GM12878 (cell line): ENCODE data around the gene SFSWAP. TPM values are rescaled to one million over a fixed set of nuclear protein-coding genes. Genes with fewer than 3 reads are reported as not detected.

ENCODE experiments used
- ATAC-seq: fragments of 200-7000 bp; cut with Tn5 transposase; 3 replicates; pipeline ENCODE4 v1.9.1; 2020; ENCODE audit warnings: mild to moderate bottlenecking, moderate library complexity
- BruUV-seq: library from RNA; stranded (reverse); fragments of 400-500 nt; replicated peaks from 2 replicates; lab custom pipeline; 2021; lab: Mats Ljungman, UMichigan
- CTCF ChIA-PET: fragments of 300-600 bp; sonication (Branson Sonifier 250); formaldehyde crosslinking; extraction: SDS; loops from one replicate; lab custom pipeline; 2021; ENCODE audit warnings: inconsistent platforms; lab: Yijun Ruan, JAX
- POLR2A ChIA-PET: fragments of 350-600 bp; formaldehyde crosslinking; extraction: SDS; loops from one replicate; lab custom pipeline; 2021; ENCODE audit warnings: inconsistent platforms; lab: Charles Lee
- RAD21 ChIA-PET: fragments of 300-600 bp; sonication (Branson Sonifier 250); formaldehyde crosslinking; loops from one replicate; lab custom pipeline; 2023; ENCODE audit warnings: antibody characterized with exemption; ENCODE audit not compliant: unreplicated experiment; lab: Charles Lee
- SMC1A ChIA-PET: fragments of 300-600 bp; sonication (Branson Sonifier 250); formaldehyde crosslinking; loops from one replicate; lab custom pipeline; 2023; ENCODE audit not compliant: unreplicated experiment, uncharacterized antibody; lab: Charles Lee
- DNase-seq: peaks from one replicate; pipeline ENCODE4 v3.0.0-alpha.2; 2011; ENCODE audit warnings: low read depth, low spot score
- FAIRE-seq: peaks from 3 replicates; lab custom pipeline; 2011; peaks lifted over from hg19 to GRCh38; lab: Jason Lieb, UNC
- H2AFZ ChIP-seq: 2 replicates; pipeline ENCODE4 v1.6.0; 2011; ENCODE audit warnings: low read depth, low read length, control low read depth; ENCODE audit not compliant: control insufficient read depth
- H3K27ac ChIP-seq: 2 replicates; pipeline ENCODE4 v1.5.1; 2011; ENCODE audit warnings: control low read depth; ENCODE audit not compliant: control insufficient read depth, insufficient read depth
- H3K27me3 ChIP-seq, 2 experiments: replicated peaks in 1 of 2; 2 replicates each; pipeline versions ENCODE4 v1.6.0 to v1.6.1; 2011; ENCODE audit warnings: low read length in 1 of 2; ENCODE audit not compliant: control insufficient read depth in 2 of 2, insufficient read depth in 2 of 2
- H3K36me3 ChIP-seq, 2 experiments: 2 replicates each; pipeline ENCODE4 v1.5.1; 2011; ENCODE audit warnings: low read length in 1 of 2; ENCODE audit not compliant: control insufficient read depth in 2 of 2, insufficient read depth in 2 of 2
- H3K4me1 ChIP-seq: 2 replicates; pipeline ENCODE4 v1.6.1; 2011; ENCODE audit warnings: mild to moderate bottlenecking, low read length, moderate library complexity, mixed read lengths; ENCODE audit not compliant: control insufficient read depth, insufficient read depth
- H3K4me2 ChIP-seq: 2 replicates; pipeline ENCODE4 v1.6.0; 2011; ENCODE audit warnings: control low read depth; ENCODE audit not compliant: control insufficient read depth, insufficient read depth
- H3K4me3 ChIP-seq: fragments of 200-600 bp; sonication (generic); 2 replicates; pipeline ENCODE4 v1.5.1; 2016
- H3K79me2 ChIP-seq: 2 replicates; pipeline ENCODE4 v1.6.0; 2011; ENCODE audit warnings: low read length; ENCODE audit not compliant: control insufficient read depth, insufficient read depth
- H3K9ac ChIP-seq: 2 replicates; pipeline ENCODE4 v1.8.0; 2011; ENCODE audit warnings: low read length, control low read depth, mixed read lengths; ENCODE audit not compliant: control insufficient read depth, insufficient read depth
- H3K9me3 ChIP-seq: replicated peaks from 3 replicates; pipeline ENCODE4 v1.5.1; 2011; ENCODE audit warnings: mild to moderate bottlenecking, low read length; ENCODE audit not compliant: control insufficient read depth, insufficient read depth
- H4K20me1 ChIP-seq: 2 replicates; pipeline ENCODE4 v1.6.0; 2011; ENCODE audit not compliant: control insufficient read depth, insufficient read depth
- ATF2 ChIP-seq: IDR thresholded peaks from 2 replicates; pipeline ENCODE4 v1.6.1; 2012; ENCODE audit warnings: low read length, inconsistent platforms
- CEBPB ChIP-seq, 2 experiments: fragments of 150-350 bp in 1 of 2; IDR thresholded peaks; 2 replicates each; pipeline ENCODE4 v1.6.1; 2012 to 2014; ENCODE audit warnings: low read depth in 2 of 2, low read length in 2 of 2, borderline replicate concordance in 1 of 2, inconsistent platforms in 1 of 2
- CHD4 ChIP-seq: fragments of 200-600 bp; sonication (generic); IDR thresholded peaks from 2 replicates; pipeline ENCODE4 v1.6.1; 2016; ENCODE audit warnings: mild to moderate bottlenecking
- EGR1 ChIP-seq, 2 experiments: IDR thresholded peaks; 1 replicate in 1 of 2; 2 replicates in 1 of 2; pipeline ENCODE4 v1.6.1; 2011 to 2012; ENCODE audit warnings: low read depth in 2 of 2, low read length in 2 of 2, borderline replicate concordance in 1 of 2, mild to moderate bottlenecking in 1 of 2, moderate library complexity in 1 of 2
- EP300 ChIP-seq, 2 experiments: fragments of 150-350 bp in 1 of 2; IDR thresholded peaks; 2 replicates each; pipeline ENCODE4 v1.6.1; 2011 to 2012; ENCODE audit warnings: low read depth in 2 of 2, low read length in 2 of 2, borderline replicate concordance in 1 of 2, improper control_type of control experiment in 1 of 2, inconsistent platforms in 1 of 2; ENCODE audit not compliant: control insufficient read depth in 1 of 2
- FOS ChIP-seq: IDR thresholded peaks from 3 replicates; pipeline ENCODE4 v1.6.1; 2011; ENCODE audit warnings: borderline replicate concordance; ENCODE audit not compliant: insufficient read length; ENCODE audit errors: extremely low read depth
- JUND ChIP-seq: IDR thresholded peaks from 2 replicates; pipeline ENCODE4 v1.6.1; 2012; ENCODE audit warnings: low read depth, mild to moderate bottlenecking, low read length, improper control_type of control experiment, moderate library complexity
- MTA3 ChIP-seq: IDR thresholded peaks from 2 replicates; pipeline ENCODE4 v1.6.1; 2012; ENCODE audit warnings: low read length, inconsistent platforms, borderline replicate concordance
- NFYB ChIP-seq: IDR thresholded peaks from 2 replicates; pipeline ENCODE4 v1.6.1; 2011; ENCODE audit warnings: low read depth, mild to moderate bottlenecking, low read length, improper control_type of control experiment, moderate library complexity; ENCODE audit not compliant: insufficient read depth
- POLR2A ChIP-seq: IDR thresholded peaks from 2 replicates; pipeline ENCODE4 v1.6.1; 2011; ENCODE audit warnings: low read depth, mild to moderate bottlenecking, low read length
- SIN3A ChIP-seq: IDR thresholded peaks from 2 replicates; pipeline ENCODE4 v1.6.1; 2012; ENCODE audit warnings: low read depth, low read length, improper control_type of control experiment
- SMAD1 ChIP-seq: fragments of 450-650 bp; IDR thresholded peaks from 2 replicates; pipeline ENCODE4 v1.6.1; 2018; ENCODE audit warnings: mild to moderate bottlenecking, low read depth; ENCODE audit not compliant: partially characterized antibody
- SPI1 ChIP-seq: IDR thresholded peaks from 2 replicates; pipeline ENCODE4 v1.6.1; 2011; ENCODE audit warnings: low read depth, mild to moderate bottlenecking, low read length, moderate library complexity, borderline replicate concordance; ENCODE audit not compliant: insufficient read depth
- ZNF217 ChIP-seq: fragments of 450-650 bp; IDR thresholded peaks from 2 replicates; pipeline ENCODE4 v1.6.1; 2017; ENCODE audit warnings: antibody characterized with exemption, mild to moderate bottlenecking
- WGBS: methylation state at CpG from one replicate; pipeline ENCODE4 v1.1.6; 2016; ENCODE audit warnings: low lambda C conversion rate; ENCODE audit not compliant: insufficient replicate concordance, insufficient coverage; ENCODE audit errors: missing lambda C conversion rate; 5-methylcytosine and 5-hydroxymethylcytosine counted together
- in situ Hi-C: fragments of 300-500 bp; cut with MboI; formaldehyde crosslinking; loops from 9 replicates; pipeline ENCODE4 v1.14.3; 2018; ENCODE audit warnings: mixed read lengths
- intact Hi-C: fragments of 100-400 bp; cut with micrococcal nuclease; formaldehyde crosslinking; loops from one replicate; pipeline ENCODE4 v1.14.2; 2022; ENCODE audit not compliant: unreplicated experiment
- polyA plus RNA-seq, 11 experiments: library from polyadenylated mRNA; depleted of rRNA in 4 of 11; unstranded in 6 of 11; stranded (reverse) in 5 of 11; fragments of >200 nt; fragmentation: Nextera tagmentation in 4 of 11; fragmentation: Illumina TruSeq in 1 of 11; extraction: Ambion mirVana in 4 of 11; extraction: Trizol in 1 of 11; gene quantifications; 1 replicate in 1 of 11; 2 replicates in 10 of 11; pipeline versions ENCODE4 v1.2.1 to v1.2.3, GENCODE V29; 2011 to 2016; ENCODE audit warnings: inconsistent platforms in 2 of 11, missing spikeins in 2 of 11, low read depth in 1 of 11
- total RNA-seq, 4 experiments: library from RNA; depleted of rRNA in 3 of 4; stranded (reverse); fragments of >200 nt in 3 of 4; fragmentation: Illumina TruSeq in 1 of 4; extraction: Trizol in 1 of 4; gene quantifications; 2 replicates each; pipeline versions ENCODE4 v1.2.1 to v1.2.3, GENCODE V29; 2013 to 2021
- TF ChIP-seq, protein P1 (sequence below): IDR thresholded peaks from 2 replicates; pipeline ENCODE4 v1.6.1; 2012; ENCODE audit warnings: low read depth, low read length, improper control_type of control experiment

Gene SFSWAP
- total and polyA plus RNA-seq, 10 of the 15 experiments (the other 5 are each of a cell fraction or from before 2014, with no cell fraction given) = 1.8 to 48.6 (median 25.0) TPM

- H3K9me3 ChIP-seq = no peaks in the 10 kb centered on the region
- 97% methylated on average over 7 of the region's 8 CpGs for WGBS
- H3K36me3 ChIP-seq = peaks cover 39 to 43% of the 10 kb centered on the region in 2 experiments
- TF ChIP-seq CHD4 (no peak), SMAD1 (no peak), ATF2 (no peak), NFYB (no peak), SPI1 (no peak), CEBPB (IDR thresholded peaks at IDR 0.05; ENCODE audit: borderline replicate concordance in 1 of 2, low read depth in 2 of 2, low read length in 2 of 2) (no peak), MTA3 (no peak), ZNF217 (no peak), EP300 (IDR thresholded peaks at IDR 0.05; ENCODE audit: borderline replicate concordance in 1 of 2, control insufficient read depth in 1 of 2, low read depth in 2 of 2, low read length in 2 of 2) (no peak), POLR2A (no peak), JUND (no peak), EGR1 (IDR thresholded peaks at IDR 0.05; ENCODE audit: borderline replicate concordance in 1 of 2, low read depth in 2 of 2, low read length in 2 of 2) (no peak), SIN3A (no peak), FOS (no peak)
- TF ChIP-seq, protein P1, sequence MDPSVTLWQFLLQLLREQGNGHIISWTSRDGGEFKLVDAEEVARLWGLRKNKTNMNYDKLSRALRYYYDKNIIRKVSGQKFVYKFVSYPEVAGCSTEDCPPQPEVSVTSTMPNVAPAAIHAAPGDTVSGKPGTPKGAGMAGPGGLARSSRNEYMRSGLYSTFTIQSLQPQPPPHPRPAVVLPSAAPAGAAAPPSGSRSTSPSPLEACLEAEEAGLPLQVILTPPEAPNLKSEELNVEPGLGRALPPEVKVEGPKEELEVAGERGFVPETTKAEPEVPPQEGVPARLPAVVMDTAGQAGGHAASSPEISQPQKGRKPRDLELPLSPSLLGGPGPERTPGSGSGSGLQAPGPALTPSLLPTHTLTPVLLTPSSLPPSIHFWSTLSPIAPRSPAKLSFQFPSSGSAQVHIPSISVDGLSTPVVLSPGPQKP = no peak
- DNase-seq = no peak
- no TSS peak for BruUV-seq
- no peak overlapping the region for H3K27ac ChIP-seq
- POLR2A ChIA-PET = no interaction called here
- intact Hi-C loops (no loop called here), in situ Hi-C loops (no loop called here)
- SMC1A ChIA-PET = no interaction called here
- ATAC-seq = no peak
- CTCF ChIA-PET = interaction anchor here (0.7 to 1.7 kb wide), 2 partner anchors 9 to 12 kb away, joined by 3 read pairs; no protein-coding TSS in a partner anchor
- H3K9ac ChIP-seq = no peak overlapping the region
- RAD21 ChIA-PET = no interaction called here
- no peak overlapping the region for H3K4me2 ChIP-seq
- H4K20me1 ChIP-seq = no peaks in the 10 kb centered on the region
- no peak overlapping the region for H3K4me3 ChIP-seq
- H3K27me3 ChIP-seq = no peaks in the 10 kb centered on the region
- H3K79me2 ChIP-seq = no peaks in the 10 kb centered on the region
- no peak overlapping the region for H2AFZ ChIP-seq
- FAIRE-seq = no peak
- no peaks in the 10 kb centered on the region for H3K4me1 ChIP-seq
Observed at GRCh38 chr12:131728720-131729119, 17.8 kb downstream of the SFSWAP start.
